ENCODE data around the gene PRC1.

PRC1 gene

DNA sequence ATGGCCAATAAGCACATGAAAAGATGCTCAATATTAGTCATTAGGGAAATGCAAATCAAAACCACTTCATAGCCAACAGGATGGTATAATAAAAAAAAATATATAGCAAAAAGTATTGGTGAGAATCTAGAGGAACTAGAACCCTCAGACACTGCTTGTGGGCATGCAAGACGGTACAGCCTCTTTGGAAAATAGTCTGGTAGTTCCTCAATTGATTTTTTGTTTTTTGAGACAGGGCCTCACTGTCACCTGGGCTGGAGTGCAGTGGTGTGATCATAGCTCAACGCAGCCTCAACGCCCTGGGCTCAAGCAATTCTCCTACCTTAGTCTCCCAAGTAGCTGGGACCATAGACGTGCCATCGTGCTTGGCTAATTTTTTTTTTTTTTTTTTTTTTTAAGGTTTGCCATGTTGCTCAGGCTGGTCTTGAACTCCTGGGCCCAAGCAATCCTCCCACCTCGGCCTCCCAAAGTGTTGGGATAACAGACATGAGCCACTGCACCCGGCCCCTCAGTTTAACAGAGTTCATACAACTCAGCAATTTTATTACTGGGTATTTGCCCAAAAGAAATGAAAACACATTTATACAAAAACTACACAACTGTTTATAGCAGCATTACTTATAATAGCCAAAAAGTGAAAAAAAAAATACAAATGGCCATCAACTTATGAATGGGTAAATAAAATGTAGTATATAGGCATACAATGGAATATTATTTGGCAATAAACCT is 5.1 kb downstream of the PRC1 start:
- DNase-seq, result no peak

DNA sequence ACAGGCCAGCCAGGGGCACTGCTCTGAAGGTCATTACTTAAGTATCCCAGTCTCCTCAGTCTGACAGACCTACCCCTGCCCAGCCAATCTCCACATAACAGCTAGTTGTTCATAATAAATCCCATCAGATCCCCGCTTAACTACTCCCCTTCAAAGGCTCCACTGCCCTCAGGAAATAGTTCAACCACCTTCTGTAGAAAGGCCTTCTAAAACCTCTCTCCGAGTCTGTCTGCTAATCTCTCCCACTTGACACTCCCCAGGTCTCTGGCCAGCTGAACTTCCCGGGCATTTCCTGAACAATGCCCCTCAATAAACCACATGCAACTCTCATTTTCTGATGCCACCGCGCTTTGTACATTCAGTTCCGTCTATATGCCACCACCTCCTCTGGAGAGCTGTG is 6.0 kb downstream of the PRC1 start:
- no peak for DNase-seq

DNA sequence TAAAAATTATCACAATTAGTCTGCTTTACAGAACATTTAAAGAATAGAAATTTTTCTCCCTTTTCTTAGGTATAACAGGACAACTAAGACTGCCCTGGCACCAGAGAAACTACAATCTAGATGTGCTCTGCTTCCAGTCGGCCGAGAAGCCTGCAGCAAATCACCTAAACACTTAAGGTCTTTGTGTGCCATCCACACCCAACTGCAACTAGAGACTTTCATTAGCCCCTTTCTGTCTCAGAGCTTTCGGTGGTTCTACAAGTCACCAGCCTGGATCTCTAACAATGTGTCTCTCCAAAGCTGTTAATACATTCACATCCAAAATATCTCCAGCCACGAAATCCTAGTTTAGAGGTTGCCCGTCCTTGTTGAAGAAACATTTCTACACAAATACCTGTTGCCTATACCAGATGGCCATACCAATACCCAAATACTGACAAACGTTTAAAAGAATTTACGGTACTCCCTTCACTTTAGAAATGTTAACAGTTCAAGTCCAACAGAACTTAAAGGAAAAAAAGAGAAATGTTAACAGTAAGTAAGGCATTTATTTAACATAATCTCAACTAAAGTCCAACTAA is 6.7 kb downstream of the PRC1 start:
- DNase-seq, result no peak

- DNase-seq, result no peak
Measured at GRCh38 chr15:90986790-90987507, 7.4 kb downstream of the PRC1 start.

- DNase-seq, result peak; percentile 15
Measured at GRCh38 chr15:90982135-90982534, 12.2 kb downstream of the PRC1 start.

DNA sequence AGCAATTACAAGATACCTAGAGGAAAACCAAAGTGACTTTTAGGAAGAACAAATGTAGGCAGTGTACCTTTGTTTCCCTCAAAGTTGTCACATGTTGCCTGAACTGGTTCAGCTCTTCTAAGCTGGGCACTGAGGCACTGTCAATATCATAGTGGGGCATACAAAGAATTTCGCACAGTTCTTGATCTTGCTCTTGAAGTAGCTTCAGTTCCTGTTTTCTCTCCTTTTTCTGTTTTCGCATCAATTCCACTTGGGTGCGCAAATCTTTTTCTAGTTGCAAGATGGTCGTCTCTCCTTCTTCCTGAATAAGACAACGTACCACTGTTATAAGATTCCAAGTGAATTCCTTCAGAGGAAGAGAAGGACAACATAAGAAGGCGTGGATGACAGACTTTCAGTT is 12.7 kb downstream of the PRC1 start:
- DNase-seq, result no peak

DNA sequence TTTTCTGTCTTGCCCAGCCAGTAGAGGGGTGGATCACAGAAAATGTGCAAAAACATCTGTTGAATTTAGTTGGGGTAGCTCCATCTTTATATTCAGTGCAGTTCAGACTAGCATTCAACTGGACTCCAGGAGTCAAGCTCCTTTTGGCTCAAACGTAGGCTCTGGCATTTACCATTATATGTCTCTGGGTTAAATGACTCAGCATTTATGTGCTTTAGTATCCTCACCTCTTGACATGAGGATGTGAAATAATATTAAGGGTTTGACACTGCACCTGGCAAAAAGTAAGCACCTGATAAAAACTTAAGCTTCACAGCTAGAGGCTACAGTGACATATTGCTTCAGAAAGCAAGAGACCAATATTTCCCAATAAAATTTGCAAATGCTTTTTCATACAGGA is 14.8 kb downstream of the PRC1 start:
- DNase-seq, result no peak

- no peak for DNase-seq
Measured at GRCh38 chr15:90974216-90974615, 20.1 kb downstream of the PRC1 start.

GRCh38 chr15:90972133-90972532 is 22.2 kb downstream of the PRC1 start:
- DNase-seq, result no peak

DNA sequence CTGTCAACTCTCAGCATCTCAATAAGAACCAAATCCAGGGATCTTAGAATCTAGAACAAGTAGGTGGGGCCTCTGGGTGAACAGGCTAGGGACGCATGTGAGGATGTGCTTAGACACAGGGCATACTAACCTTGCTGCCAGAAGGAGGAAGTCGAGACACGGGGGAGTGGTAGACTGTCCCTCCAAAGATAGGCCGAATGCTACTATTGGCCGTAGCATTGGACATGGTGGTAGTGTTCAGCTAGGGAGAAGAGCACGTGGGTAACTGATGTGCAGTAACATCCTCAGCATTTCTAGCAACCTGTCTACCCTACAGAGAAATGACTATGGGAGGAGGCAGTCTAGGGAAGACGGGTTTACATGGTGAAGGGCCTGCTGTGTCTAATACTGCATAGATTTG is 24.1 kb downstream of the PRC1 start:
- no peak for DNase-seq

- no peak for DNase-seq
Measured at GRCh38 chr15:90968434-90968833, 25.9 kb downstream of the PRC1 start.

- no peak for DNase-seq
Measured at GRCh38 chr15:90967206-90967605, 27.1 kb downstream of the PRC1 start.

DNA sequence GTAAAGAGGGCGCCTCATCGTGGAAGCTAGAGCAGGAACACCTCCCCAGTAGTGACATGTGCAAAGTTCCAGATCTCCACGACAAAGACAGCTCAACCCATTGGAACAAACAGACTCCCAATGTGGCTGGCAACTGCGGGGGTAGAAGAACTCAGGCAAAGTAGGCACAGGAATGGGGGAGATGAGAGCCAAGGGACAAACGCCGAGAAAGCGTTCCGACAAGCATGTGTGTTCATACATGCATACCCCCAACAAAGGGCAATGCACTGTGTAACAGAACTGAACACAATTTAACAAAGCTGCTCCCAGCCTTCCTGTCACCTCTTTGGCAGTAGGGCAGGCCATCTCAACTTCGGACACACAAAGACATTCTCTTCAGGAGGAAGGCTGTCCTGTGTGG is 28.1 kb downstream of the PRC1 start:
- no peak for DNase-seq

GRCh38 chr15:90962021-90962420 is 32.3 kb downstream of the PRC1 start:
- no peak for DNase-seq

DNA sequence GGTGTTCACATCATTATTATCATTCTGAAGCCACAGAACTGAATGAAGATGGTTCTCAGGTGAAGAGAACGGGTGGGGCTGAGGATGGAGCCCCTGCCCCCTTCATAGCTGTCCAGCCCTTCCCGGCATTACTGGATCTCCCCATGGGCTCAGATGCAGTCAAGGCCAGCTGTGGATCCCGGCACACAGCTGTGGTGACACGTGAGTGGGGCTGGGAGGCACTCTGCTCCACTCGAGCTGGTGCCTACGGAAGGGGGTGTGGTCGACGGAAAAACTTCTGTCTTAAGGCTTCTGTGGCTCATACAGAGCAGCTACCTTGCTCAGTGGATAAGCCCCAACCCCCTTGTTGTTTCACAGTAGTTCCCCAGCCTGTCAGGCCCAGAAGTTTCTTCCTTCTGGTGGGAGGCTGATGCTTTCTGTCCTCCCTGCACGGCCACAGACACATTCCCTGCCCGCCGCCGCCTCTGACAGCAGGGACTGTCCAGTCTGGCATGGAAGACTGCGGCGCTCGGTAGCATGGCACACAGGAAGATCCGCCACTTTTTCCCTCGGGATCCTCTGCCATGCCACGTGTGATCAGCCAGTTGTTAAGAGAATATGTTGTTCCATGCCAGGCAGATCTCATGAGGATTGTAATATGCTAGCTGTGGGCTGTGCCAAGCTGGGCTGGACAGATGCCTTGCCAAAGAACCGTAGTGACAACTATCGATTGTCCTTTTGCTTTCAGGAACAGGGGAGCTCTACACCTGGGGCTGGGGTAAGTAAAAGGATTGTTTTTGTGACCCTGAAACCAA is 33.8 kb downstream of the PRC1 start:
- DNase-seq, result no peak

DNA sequence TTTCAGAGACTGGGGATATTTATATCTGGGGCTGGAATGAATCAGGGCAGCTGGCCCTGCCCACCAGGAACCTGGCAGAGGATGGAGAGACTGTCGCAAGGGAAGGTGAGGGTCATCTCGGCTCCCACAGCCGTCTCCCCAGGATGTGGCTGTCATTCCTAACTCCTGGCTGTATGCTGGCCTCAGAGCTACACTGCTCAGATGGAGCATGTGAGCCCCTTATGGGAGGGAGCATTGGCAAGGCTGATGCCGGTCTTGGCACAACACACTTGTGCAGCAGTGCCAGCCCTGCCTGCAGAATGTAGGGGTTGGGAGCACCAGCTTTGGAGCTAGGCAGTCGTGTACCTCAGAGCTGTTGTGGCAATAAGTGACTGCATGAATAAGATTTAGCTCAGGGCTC is 34.4 kb downstream of the PRC1 start:
- DNase-seq, result peak; percentile 26

DNA sequence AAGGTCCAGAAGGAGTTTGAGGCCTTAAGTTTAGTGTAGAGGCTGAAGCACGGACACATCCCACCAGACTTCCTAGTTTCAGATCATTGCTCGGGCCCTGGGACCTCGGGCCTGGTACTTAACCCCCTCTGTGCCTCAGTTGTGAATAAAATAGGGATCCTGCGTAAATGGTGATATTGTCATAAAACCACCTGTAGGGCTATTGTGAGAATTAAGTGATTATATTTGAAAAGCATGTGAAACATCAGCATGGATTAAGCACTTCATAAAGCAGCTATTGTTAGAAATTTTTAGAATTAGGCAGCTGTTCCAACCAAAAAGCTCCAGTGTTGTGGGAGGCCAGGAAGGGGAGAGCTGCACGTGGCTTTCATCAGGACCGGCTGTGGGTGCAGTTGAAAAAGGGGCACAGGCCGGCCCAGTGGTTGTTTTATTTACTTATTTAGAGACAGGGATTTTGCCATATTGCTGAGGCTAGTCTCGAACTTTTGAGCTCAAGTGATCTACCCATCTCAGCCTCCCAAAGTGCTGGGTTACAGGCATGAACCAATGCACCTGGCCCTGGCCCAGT is 35.2 kb downstream of the PRC1 start:
- no peak for DNase-seq

DNA sequence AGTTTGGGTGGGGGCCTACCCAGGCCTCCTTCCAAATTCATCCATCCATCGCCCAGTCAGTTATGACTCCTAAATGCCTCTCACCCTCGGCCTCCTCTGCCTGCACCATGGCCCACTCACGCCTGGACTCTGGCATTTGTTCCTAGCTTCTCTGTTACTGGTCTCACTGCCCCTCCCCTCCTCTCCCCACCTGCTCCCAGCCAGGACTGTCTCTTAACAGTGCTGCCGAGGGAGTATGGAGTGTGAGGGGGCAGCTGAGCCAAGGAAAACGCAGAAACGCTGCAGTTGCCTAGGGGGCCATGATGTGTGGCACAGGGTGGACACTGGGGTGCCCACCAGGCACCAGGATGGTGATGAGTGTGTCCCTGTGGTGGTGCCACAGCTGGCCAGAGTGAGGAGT is 36.5 kb downstream of the PRC1 start:
- no peak for DNase-seq

GRCh38 chr15:90957031-90957790 is 37.1 kb downstream of the PRC1 start:
- DNase-seq, result peak; percentile 51

GRCh38 chr15:90956274-90957030 is 37.9 kb downstream of the PRC1 start:
- peak; percentile 70 for DNase-seq

DNA sequence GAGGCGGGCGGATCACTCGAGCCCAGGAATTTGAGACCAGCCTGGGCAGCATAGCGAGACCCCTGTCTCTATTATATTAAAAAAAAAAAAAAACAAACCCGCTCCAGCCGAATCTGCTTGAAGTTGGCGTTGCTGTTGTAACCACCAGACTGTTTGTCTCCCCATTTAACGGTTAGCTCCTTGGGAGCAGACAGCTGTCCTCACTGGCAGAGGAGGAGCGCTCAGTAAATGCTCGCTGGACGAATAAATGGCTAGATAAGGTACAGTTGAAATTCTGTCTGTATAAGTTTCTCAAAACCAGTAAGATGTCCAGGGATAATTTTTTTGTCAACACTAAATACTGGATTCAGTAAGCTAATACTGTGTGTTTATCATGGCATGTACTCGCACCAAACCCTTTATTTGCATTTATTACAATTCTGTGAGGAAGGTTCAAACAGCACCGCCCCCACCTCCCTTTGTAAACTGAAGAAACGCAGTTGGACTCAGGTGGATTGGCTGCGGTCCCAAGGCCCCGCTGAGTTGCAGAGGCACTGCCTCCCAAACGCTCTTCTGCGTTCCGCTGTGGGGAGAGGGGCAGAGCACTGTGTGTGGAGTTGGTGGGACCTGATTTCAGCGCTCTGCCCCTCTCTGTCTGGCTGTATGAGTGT is 38.6 kb downstream of the PRC1 start:
- DNase-seq, result no peak

All from fibroblast of skin of abdomen (primary cell).